M059J (cell line): ENCODE data around the gene NRARP. TPM values are rescaled to one million over a fixed set of nuclear protein-coding genes. Genes with fewer than 3 reads are reported as not detected.
A peak's percentile ranks its signal among the peaks of the same experiment; 100 is the strongest.
"Not testable (repeated sequence)": the region's sequence is repeated elsewhere in the genome, so short reads cannot be mapped to it uniquely, and the experiment has no call there.

Experiments used
- DNase-seq: peaks from one replicate; pipeline ENCODE4 v3.0.0-alpha.2; 2012; ENCODE audit warnings: low read depth
- total RNA-seq: library from RNA; depleted of rRNA; stranded (reverse); fragments of >200 nt; shearing (Covaris generic); gene quantifications from 2 replicates; pipeline ENCODE4 v1.2.3, GENCODE V29; 2014; rRNA removed

Gene NRARP, protein sequence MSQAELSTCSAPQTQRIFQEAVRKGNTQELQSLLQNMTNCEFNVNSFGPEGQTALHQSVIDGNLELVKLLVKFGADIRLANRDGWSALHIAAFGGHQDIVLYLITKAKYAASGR
- total RNA-seq: not detected in 2 replicates

DNA sequence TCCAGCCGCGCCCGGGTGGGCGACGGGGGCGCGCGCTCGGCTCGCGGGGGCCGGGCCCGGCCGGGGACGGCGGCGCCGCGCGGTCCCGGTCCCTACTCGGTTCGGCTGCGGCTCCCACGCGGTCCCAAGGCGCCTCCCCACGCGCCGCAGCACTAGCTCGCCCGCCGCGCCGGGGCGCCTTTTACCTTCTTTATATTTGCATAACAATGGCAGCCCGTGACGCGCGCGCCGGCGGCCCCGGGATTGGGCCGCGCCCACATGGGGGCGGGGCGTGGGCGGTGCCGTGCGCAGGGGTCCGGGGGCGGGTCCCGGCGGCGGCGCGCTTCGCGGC lies at the start of gene NRARP:
Gene NRARP, minus strand, starts transcription at position 154 of the 331 bp plus-strand sequence. CDS start 343 bp downstream, outside the sequence.
- no peak for DNase-seq

GRCh38 chr9:137350696-137351584 lies 48.9 kb upstream of the NRARP start:
- DNase-seq: no peak

- no peak for DNase-seq
Measured at GRCh38 chr9:137349471-137350033, 47.5 kb upstream of the NRARP start.

- DNase-seq: no peak
Measured at GRCh38 chr9:137348769-137349470, 46.8 kb upstream of the NRARP start.

DNA sequence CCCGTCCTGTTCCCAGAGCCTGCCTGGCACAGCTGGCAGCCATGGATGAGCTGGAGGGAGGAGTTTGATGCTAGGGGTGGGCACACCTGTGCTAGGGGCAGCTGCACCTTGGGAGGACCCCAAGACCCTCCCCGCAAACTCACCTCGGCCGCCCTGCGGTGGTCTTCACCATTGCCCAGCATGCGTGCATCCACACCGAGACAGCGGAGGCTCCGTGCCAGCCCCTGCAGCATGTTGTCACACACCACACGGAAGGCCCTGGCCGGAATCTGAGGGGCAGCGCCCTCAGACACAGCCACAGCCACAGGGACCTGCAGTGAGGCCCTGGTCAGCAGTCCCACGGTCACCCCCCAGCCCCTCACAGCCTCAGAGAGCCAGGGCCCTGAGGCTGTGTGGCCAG lies 45.9 kb upstream of the NRARP start:
- no peak for DNase-seq

DNA sequence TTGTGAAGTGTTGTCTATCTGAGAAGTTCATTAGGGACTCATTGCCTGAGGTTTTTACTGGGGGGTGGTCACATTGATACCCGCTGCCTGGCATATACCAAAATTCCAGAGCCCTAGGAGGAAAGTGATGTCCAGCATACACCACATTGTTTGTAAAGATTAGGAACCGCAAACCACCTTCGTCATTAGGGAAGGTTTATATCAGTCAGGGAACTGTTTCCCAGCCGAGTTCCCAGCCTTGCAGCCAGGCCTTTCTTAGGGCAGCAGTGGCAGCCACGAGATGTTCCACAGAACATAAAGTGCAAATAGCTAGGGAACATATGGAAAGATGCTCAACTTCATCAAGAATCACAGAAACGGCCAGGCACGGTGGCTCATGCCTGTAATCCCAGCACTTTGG lies 40.4 kb upstream of the NRARP start:
- DNase-seq: no peak

DNA sequence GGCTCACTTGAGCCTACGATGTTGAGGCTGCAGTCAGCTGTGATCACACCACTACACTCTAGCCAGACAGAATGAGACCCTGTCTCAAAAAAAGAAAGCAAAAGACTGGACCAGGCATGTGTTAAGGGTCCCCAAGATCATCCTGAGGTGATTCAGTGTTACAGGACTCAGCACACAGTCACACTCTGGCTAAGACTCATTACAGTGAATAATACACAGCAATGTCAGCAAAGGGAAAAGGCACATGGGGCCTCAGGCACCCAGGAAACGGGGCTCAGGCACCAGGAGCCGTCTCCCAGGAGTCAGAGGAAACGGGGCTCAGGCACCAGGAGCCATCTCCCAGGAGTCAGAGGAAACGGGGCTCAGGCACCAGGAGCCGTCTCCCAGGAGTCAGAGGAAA lies 39.2 kb upstream of the NRARP start:
- DNase-seq: no peak

GRCh38 chr9:137339908-137340462 lies 37.9 kb upstream of the NRARP start:
- not testable (repeated sequence) for DNase-seq

GRCh38 chr9:137339045-137339907 lies 37.2 kb upstream of the NRARP start:
- DNase-seq: no peak

DNA sequence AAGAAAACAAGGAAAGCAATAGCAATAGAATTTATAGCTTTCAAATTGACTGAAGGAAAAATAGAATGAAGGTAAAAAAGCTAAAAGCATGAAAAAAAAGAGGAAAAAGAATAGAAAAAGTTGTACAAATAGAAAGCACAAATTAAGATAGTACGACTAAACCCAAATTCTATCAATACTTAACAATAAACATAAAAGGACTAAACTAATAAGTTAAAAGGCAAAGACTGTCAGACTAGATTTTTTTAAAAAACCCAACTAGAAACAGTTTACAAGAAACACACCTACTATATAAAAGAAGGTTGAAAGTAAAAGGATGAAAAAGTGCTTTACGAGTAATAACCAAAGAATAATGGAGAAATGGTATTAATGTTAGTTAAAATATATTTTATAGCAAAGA lies 34.7 kb upstream of the NRARP start:
- DNase-seq: no peak

DNA sequence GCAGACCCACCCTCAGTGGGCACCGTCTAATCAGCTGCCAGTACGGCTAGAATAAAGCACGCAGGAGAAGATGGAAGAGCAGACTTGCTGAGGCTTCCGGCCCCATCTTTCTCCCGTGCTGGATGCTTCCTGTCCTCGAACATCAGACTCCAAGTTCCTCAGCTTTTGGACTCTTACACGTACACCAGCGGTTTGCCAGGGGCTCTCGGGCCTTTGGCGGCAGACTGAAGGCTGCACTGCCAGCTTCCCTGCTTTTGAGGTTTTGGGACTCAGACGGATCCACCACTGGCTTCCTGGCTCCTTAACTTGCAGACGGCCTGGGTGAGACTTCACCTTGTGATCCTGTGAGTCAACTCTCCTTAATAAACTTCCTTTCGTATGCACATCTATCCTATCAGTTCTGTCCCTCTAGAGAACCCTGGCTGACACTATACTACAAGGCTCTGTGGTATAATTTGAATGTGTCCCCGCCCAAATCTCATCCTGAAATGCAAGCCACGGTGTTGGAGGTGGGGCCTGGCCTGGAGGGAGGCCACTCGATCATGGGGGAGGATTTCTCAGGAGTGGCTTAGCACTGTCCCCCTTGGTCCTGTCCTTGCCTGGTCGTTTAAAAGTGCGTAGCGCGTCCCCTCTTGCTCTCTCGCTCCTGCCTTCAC lies 31.1 kb upstream of the NRARP start:
- peak; percentile 40 for DNase-seq

- DNase-seq: no peak
Measured at GRCh38 chr9:137331929-137332328, 29.9 kb upstream of the NRARP start.

- DNase-seq: no peak
Measured at GRCh38 chr9:137330689-137331088, 28.6 kb upstream of the NRARP start.

GRCh38 chr9:137329590-137329989 lies 27.5 kb upstream of the NRARP start:
- DNase-seq: not testable (repeated sequence)

- not testable (repeated sequence) for DNase-seq
Measured at GRCh38 chr9:137327641-137328550, 25.8 kb upstream of the NRARP start.

- DNase-seq: no peak
Measured at GRCh38 chr9:137326445-137327065, 24.5 kb upstream of the NRARP start.

DNA sequence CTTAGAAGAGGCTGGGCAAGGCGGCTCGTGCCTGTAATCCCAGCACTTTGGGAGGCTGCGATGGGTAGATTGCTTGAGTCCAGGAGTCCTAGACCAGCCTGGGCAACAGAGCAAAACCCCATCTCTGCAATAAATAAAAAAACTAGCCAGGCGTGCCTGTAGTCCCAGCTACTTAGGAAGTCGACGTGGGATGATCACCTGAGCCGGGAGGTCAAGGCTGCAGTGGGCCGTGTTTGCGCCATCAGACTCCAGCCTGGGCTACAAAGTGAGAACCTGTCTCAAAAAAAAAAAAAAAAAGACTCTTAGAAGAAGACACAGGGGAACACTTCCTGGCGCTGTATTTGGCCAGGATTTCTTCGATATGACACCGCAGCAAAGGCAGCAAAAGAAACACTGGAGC lies 23.7 kb upstream of the NRARP start:
- no peak for DNase-seq

GRCh38 chr9:137325124-137325523 lies 23.1 kb upstream of the NRARP start:
- DNase-seq: no peak
